ENCODE measurements around the gene ICE1. TPM values are rescaled to one million over a fixed set of nuclear protein-coding genes. Genes with fewer than 3 reads are reported as not detected.

Gene ICE1
- total and polyA plus RNA-seq, 4 donors = 4.1 to 18.8 (median 9.5) TPM

DNA sequence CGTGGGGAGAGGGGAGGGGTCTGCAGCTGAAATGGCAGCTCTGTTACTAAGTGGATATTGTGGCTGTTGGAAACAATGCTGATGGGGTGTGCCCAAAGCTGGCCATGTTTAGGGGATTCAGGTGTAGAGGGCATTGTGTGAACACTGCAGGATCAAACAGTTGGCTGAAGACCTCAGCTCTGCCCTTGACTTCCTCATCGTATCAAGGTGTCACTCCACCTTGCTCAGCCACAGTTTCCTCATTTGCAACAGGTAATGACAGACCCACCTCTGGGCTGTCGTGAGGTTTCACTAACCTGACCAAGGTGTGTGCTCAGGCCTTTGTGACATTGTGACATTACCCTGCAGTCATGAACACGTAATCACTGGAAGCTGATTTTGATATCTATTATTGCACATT is 111.9 kb downstream of the ICE1 start:
- WGBS = 81% methylated on average over 4 of the region's 4 CpGs

DNA sequence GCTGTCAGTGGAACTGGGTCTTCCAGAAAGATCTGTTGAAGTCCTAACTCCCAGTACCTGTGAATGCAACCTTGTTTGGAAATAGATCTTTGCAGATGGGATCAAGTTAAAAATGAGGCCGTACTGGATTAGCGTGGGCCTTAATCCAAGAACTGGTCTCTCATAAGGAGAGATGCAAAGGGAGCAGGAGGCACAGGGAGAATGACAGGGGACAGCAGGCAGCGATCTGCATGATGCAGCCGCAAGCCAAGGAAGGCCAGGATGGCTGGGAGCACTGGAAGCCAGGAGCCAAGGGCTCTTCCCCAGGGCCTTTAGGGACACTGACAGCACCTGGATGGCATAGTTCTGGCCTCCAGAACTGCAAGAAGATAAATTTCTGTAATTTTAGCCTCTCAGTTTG is 114.4 kb downstream of the ICE1 start:
- H3K9me3 ChIP-seq (ENCODE audit: control insufficient read depth in 4 of 4, low read length in 3 of 4) = no peaks in the 10 kb centered on the region
- TF ChIP-seq RXRA (IDR thresholded peaks at IDR 0.05) = no peak
- TF ChIP-seq, protein P1, sequence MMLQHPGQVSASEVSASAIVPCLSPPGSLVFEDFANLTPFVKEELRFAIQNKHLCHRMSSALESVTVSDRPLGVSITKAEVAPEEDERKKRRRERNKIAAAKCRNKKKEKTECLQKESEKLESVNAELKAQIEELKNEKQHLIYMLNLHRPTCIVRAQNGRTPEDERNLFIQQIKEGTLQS (IDR thresholded peaks at IDR 0.05) = no peak
- TF ChIP-seq, protein P2, sequence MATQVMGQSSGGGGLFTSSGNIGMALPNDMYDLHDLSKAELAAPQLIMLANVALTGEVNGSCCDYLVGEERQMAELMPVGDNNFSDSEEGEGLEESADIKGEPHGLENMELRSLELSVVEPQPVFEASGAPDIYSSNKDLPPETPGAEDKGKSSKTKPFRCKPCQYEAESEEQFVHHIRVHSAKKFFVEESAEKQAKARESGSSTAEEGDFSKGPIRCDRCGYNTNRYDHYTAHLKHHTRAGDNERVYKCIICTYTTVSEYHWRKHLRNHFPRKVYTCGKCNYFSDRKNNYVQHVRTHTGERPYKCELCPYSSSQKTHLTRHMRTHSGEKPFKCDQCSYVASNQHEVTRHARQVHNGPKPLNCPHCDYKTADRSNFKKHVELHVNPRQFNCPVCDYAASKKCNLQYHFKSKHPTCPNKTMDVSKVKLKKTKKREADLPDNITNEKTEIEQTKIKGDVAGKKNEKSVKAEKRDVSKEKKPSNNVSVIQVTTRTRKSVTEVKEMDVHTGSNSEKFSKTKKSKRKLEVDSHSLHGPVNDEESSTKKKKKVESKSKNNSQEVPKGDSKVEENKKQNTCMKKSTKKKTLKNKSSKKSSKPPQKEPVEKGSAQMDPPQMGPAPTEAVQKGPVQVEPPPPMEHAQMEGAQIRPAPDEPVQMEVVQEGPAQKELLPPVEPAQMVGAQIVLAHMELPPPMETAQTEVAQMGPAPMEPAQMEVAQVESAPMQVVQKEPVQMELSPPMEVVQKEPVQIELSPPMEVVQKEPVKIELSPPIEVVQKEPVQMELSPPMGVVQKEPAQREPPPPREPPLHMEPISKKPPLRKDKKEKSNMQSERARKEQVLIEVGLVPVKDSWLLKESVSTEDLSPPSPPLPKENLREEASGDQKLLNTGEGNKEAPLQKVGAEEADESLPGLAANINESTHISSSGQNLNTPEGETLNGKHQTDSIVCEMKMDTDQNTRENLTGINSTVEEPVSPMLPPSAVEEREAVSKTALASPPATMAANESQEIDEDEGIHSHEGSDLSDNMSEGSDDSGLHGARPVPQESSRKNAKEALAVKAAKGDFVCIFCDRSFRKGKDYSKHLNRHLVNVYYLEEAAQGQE (IDR thresholded peaks at IDR 0.05) = no peak

More for the DNA sequence above, 111.9 kb downstream of the ICE1 start:
- Histone ChIP-seq H3K9me3 (ENCODE audit: control insufficient read depth in 4 of 4, low read length in 3 of 4) (no peaks in the 10 kb centered on the region), H3K27ac (ENCODE audit: low read depth in 1 of 2, low read length in 2 of 2) (no peak overlapping the region), H3K9ac (ENCODE audit: low read depth in 1 of 2, low read length in 2 of 2) (no peak overlapping the region), H3K4me3 (ENCODE audit: low read depth in 1 of 3, low read length in 3 of 3) (no peak overlapping the region), H3K27me3 (ENCODE audit: control insufficient read depth in 4 of 4, insufficient read depth in 4 of 4, low read length in 3 of 4) (peaks cover 0 to 6% (median 0%) of the 10 kb centered on the region in 4 donors), H3K4me1 (ENCODE audit: control insufficient read depth in 4 of 4, insufficient read depth in 4 of 4, low read length in 3 of 4) (no peaks in the 10 kb centered on the region), H3K36me3 (ENCODE audit: control insufficient read depth in 4 of 4, insufficient read depth in 3 of 4, low read depth in 1 of 4, low read length in 3 of 4) (no peaks in the 10 kb centered on the region)
- DNase-seq (ENCODE audit: low spot score) = no peak
- TF ChIP-seq RAD21 (IDR thresholded peaks at IDR 0.05) = no peak
- TF ChIP-seq SP1 (IDR thresholded peaks at IDR 0.05) = no peak
- TF ChIP-seq, protein P3, sequence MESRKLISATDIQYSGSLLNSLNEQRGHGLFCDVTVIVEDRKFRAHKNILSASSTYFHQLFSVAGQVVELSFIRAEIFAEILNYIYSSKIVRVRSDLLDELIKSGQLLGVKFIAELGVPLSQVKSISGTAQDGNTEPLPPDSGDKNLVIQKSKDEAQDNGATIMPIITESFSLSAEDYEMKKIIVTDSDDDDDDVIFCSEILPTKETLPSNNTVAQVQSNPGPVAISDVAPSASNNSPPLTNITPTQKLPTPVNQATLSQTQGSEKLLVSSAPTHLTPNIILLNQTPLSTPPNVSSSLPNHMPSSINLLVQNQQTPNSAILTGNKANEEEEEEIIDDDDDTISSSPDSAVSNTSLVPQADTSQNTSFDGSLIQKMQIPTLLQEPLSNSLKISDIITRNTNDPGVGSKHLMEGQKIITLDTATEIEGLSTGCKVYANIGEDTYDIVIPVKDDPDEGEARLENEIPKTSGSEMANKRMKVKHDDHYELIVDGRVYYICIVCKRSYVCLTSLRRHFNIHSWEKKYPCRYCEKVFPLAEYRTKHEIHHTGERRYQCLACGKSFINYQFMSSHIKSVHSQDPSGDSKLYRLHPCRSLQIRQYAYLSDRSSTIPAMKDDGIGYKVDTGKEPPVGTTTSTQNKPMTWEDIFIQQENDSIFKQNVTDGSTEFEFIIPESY (IDR thresholded peaks at IDR 0.05) = no peak

DNA sequence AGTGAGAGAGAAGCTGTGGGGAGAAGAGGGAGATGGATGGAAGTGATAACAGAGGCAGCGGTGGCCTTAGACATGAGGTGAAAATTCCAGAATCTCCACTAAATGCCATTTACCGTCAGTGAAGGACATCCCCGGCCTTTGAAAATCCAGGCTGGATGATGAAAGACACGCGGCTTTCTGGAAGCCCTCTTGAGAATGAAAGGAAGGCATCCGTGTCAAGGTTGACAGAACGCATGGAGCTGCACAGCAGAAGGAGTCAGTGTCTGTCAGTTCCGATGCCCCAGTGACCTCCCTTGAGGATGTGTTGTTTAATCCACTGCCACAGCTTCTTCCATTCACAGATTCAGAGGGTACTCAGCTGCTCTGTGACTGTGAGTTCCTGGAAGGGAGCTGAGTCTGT is 114.9 kb downstream of the ICE1 start:
- TF ChIP-seq, protein P3 (IDR thresholded peaks at IDR 0.05) = no peak
- TF ChIP-seq, protein P4, sequence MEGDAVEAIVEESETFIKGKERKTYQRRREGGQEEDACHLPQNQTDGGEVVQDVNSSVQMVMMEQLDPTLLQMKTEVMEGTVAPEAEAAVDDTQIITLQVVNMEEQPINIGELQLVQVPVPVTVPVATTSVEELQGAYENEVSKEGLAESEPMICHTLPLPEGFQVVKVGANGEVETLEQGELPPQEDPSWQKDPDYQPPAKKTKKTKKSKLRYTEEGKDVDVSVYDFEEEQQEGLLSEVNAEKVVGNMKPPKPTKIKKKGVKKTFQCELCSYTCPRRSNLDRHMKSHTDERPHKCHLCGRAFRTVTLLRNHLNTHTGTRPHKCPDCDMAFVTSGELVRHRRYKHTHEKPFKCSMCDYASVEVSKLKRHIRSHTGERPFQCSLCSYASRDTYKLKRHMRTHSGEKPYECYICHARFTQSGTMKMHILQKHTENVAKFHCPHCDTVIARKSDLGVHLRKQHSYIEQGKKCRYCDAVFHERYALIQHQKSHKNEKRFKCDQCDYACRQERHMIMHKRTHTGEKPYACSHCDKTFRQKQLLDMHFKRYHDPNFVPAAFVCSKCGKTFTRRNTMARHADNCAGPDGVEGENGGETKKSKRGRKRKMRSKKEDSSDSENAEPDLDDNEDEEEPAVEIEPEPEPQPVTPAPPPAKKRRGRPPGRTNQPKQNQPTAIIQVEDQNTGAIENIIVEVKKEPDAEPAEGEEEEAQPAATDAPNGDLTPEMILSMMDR (IDR thresholded peaks at IDR 0.05; ENCODE audit: low read depth, low read length, missing input control) = no peak
- no peak for TF ChIP-seq NR2F2 (IDR thresholded peaks at IDR 0.05)
- no peak for TF ChIP-seq HNF4A (conservative IDR thresholded peaks at IDR 0.05)
- no peak for TF ChIP-seq EGR1 (IDR thresholded peaks at IDR 0.05; ENCODE audit: low read depth in 2 of 2)
- TF ChIP-seq, protein P5, sequence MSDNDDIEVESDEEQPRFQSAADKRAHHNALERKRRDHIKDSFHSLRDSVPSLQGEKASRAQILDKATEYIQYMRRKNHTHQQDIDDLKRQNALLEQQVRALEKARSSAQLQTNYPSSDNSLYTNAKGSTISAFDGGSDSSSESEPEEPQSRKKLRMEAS (IDR thresholded peaks at IDR 0.05) = no peak
- no peak for TF ChIP-seq SP1 (IDR thresholded peaks at IDR 0.05)
- TF ChIP-seq RXRA (IDR thresholded peaks at IDR 0.05) = no peak
- TF ChIP-seq FOXA2 (IDR thresholded peaks at IDR 0.05) = no peak
- no peak for TF ChIP-seq GABPA (IDR thresholded peaks at IDR 0.05 in 1 of 2, conservative IDR thresholded peaks at IDR 0.05 in 1 of 2)
- no peak for TF ChIP-seq TAF1 (conservative IDR thresholded peaks at IDR 0.05)
- no peak for TF ChIP-seq FOXA1 (IDR thresholded peaks at IDR 0.05)
- TF ChIP-seq HNF4G (IDR thresholded peaks at IDR 0.05) = no peak
- no peak for TF ChIP-seq YY1 (IDR thresholded peaks at IDR 0.05)
- TF ChIP-seq JUND (IDR thresholded peaks at IDR 0.05) = no peak
- Histone ChIP-seq H3K27me3 (ENCODE audit: control insufficient read depth in 4 of 4, insufficient read depth in 4 of 4, low read length in 3 of 4) (peaks cover 0 to 6% (median 0%) of the 10 kb centered on the region in 4 donors), H3K4me3 (ENCODE audit: low read depth in 1 of 3, low read length in 3 of 3) (no peak overlapping the region), H3K4me1 (ENCODE audit: control insufficient read depth in 4 of 4, insufficient read depth in 4 of 4, low read length in 3 of 4) (no peaks in the 10 kb centered on the region), H3K27ac (ENCODE audit: low read depth in 1 of 2, low read length in 2 of 2) (no peak overlapping the region), H3K36me3 (ENCODE audit: control insufficient read depth in 4 of 4, insufficient read depth in 3 of 4, low read depth in 1 of 4, low read length in 3 of 4) (no peaks in the 10 kb centered on the region), H3K9ac (ENCODE audit: low read depth in 1 of 2, low read length in 2 of 2) (no peak overlapping the region), H3K9me3 (ENCODE audit: control insufficient read depth in 4 of 4, low read length in 3 of 4) (no peaks in the 10 kb centered on the region)
- 85% methylated on average over 8 of the region's 8 CpGs for WGBS
- no peak for DNase-seq (ENCODE audit: low spot score)

More for the DNA sequence above, 114.4 kb downstream of the ICE1 start:
- Histone ChIP-seq H3K4me1 (ENCODE audit: control insufficient read depth in 4 of 4, insufficient read depth in 4 of 4, low read length in 3 of 4) (no peaks in the 10 kb centered on the region), H3K4me3 (ENCODE audit: low read depth in 1 of 3, low read length in 3 of 3) (no peak overlapping the region), H3K36me3 (ENCODE audit: control insufficient read depth in 4 of 4, insufficient read depth in 3 of 4, low read depth in 1 of 4, low read length in 3 of 4) (no peaks in the 10 kb centered on the region), H3K9ac (ENCODE audit: low read depth in 1 of 2, low read length in 2 of 2) (no peak overlapping the region), H3K27me3 (ENCODE audit: control insufficient read depth in 4 of 4, insufficient read depth in 4 of 4, low read length in 3 of 4) (peaks cover 0 to 6% (median 0%) of the 10 kb centered on the region in 4 donors), H3K27ac (ENCODE audit: low read depth in 1 of 2, low read length in 2 of 2) (no peak overlapping the region)
- DNase-seq (ENCODE audit: low spot score) = no peak
- WGBS = 89% methylated on average over 4 of the region's 4 CpGs
